HG02981 (cell line): ENCODE data around the gene SOCS4.
"Not testable (repeated sequence)": the region's sequence is repeated elsewhere in the genome, so short reads cannot be mapped to it uniquely, and the experiment has no call there.

Experiments
- ATAC-seq: cut with Tn5 transposase; IDR thresholded peaks from one replicate; pipeline ENCODE4 v1.9.1; 2021; ENCODE audit warnings: mild to moderate bottlenecking, moderate library complexity; ENCODE audit not compliant: unreplicated experiment

The SOCS4 gene, protein sequence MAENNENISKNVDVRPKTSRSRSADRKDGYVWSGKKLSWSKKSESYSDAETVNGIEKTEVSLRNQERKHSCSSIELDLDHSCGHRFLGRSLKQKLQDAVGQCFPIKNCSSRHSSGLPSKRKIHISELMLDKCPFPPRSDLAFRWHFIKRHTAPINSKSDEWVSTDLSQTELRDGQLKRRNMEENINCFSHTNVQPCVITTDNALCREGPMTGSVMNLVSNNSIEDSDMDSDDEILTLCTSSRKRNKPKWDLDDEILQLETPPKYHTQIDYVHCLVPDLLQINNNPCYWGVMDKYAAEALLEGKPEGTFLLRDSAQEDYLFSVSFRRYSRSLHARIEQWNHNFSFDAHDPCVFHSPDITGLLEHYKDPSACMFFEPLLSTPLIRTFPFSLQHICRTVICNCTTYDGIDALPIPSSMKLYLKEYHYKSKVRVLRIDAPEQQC

GRCh38 chr14:55026793-55027561, at the start of gene SOCS4, which contains the start of gene WDHD1:
Gene SOCS4, plus strand, starts transcription at chr14:55027236. Its CDS starts 15,806 bp downstream, at chr14:55043042.
Gene WDHD1, minus strand, starts transcription at chr14:55027099. Its CDS starts 312 bp downstream, at chr14:55026787.
- ATAC-seq, result peak; percentile 87

DNA sequence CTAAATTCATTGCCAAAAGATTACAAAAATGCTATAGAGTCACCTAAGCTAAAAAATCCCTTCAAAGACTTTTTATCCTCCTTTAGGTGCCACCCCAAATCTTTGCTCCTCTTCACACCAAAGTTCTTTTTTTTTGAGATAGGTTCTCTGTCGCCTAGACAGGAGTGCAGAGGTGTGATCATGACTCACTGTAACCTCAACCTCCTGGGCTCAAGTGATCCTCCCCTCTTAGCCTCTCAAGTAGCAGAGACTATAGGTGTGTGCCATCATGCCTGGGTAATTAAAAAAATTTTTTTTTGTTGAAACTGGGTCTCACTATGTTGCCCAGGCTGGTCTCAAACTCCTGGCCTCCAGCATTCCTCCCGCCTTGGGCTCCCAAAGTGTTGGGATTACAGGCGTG, 48.0 kb upstream of the SOCS4 start:
- no peak for ATAC-seq

- ATAC-seq, result no peak
These were observed 45.3 kb upstream of the SOCS4 start for GRCh38 chr14:54981698-54982097.

DNA sequence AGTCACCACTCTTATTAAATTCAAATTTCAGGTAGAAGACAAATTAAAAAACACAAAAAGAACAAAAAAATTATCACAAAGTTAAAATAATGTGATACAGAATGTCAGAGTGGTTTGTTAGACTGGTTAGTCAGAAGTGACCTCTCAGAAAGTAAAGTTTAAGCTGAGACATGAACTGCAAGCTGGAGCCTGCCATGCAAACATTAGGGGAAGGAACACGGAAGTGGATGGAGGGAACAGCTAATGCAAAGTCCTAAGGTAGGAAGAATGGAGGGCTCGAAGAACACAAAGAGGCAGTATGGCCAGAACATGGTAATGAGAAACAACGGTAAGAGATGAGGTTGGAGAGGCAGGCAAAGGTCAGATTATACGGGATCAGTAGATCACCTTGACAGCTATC, 41.9 kb upstream of the SOCS4 start:
- ATAC-seq, result no peak

DNA sequence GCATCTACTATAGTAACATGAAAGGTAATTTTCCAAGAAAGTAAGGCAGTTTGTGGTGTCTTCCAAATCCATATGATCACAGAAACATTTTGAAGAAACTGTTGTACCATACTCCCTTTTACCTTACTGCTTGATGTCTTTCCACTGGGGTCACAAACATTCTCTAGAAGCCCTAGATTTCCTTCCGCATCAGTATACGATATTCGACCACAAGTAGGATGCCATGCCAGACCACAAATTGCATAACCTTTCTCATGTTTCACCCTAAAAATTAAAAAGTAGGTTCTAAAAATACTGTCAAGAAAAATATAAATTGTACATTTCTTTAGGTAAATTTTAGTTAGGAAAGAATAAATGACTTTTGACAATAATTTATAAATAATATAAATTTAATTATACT, 26.7 kb upstream of the SOCS4 start:
- no peak for ATAC-seq

DNA sequence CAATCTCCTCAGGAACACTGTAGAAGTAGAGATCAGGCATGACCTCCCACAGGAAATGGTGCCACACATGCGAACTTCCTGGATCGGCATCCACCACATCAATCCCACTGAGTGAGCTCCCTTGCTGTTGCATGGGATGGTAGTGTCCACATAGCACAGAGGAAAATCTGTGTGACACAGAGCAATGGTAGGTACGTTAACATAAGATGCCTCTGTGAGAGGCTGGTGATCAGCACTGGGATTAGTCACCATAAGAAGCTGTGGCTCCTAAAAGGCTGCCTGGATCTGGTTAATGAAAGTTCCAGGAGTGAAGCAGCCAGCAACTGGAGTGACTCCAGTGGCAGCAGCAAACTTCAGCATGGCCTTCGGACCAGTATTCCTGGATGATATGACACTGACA, 22.0 kb upstream of the SOCS4 start:
- no peak for ATAC-seq

DNA sequence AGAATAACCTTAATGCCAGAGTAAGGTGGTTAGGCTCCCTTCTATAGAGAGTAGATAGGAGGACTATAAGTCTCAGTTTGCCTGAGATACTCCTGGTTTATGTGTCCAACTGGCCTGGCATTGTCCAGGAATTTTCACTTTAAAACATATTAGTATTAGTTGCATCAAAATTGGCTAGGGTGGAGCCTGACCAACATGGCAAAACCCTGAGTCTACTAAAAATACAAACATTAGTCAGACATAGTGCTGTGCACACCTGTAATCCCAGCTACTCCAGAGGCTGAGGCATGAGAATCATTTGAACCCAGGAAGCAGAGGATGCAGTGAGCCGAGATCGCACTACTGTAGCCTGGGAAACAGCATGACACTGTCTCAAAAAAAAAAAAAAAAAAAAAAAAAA, 12.0 kb upstream of the SOCS4 start:
- ATAC-seq, result no peak

GRCh38 chr14:55019968-55020554, 7.0 kb upstream of the SOCS4 start:
- ATAC-seq, result no peak

DNA sequence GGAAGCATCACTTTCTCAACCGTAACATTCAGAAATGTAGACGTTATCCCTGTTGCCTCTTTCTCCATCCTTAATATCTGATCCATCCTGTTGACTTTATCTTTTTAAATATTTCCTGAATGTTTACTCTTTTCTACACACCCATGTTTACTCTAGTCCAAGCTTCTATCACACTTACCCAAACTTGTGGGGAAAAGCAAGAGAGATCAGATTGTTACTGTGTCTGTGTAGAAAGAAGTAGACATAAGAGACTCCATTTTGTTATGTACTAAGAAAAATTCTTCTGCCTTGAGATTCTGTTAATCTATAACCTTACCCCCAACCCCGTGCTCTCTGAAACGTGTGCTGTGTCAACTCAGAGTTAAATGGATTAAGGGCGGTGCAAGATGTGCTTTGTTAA, 2.7 kb upstream of the SOCS4 start:
- ATAC-seq, result not testable (repeated sequence)

DNA sequence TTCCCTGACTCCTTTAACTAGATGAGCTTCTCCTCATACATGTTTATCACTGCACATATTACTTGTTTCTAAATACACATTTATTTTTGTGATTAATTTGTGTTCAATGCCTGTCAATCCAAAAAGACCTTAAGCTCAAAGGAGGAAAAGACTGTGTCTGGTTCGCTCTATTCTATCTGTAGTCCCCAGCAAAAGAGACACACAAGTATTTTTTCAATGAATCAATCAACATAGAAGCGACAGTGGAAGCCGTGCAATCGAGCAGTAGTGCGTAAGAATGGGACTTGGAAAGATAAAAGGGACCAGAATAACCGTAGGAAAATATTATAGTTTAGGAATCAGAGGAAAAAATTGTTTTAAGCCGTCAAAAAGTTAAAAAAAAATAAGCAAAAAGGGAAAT, 1.1 kb upstream of the SOCS4 start:
- ATAC-seq, result no peak

DNA sequence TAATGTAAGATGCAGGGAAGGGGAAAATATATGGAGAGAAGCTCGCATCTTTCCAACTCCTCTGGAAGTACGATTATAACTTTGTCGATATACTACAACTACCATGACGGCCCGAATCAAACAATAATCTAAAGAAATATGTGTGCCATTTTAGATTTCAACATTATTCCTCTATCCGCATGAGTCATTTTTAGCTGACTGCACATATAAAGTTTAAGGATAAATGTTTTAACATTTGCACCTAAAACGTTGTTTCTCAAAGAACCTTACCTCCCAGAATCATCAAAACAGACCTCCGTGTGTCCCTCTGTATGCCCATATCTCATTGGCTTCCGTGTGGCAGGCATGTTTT, 619 bp upstream of the SOCS4 start:
- ATAC-seq, result no peak

DNA sequence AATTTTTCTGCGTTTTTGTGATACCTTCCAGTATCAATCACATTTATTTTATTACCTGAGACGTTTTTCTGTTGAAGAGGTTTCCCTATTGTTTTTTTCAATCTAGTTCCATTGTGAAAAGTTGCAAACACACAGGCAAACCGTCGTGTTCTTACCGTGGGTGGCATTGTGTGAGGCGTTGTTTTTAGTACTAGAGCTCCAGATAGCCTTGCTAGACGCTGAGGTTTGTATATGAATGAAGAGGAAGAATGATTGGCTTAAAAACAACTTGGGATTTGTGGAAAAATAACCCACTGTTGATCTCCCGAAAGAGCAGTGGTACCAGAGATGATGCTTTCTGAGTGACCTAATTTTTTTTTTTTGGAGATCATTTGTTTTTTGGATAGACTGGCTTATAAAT, 1.0 kb downstream of the SOCS4 start:
- ATAC-seq, result no peak

GRCh38 chr14:55028476-55028875, 1.4 kb downstream of the SOCS4 start:
- no peak for ATAC-seq

- ATAC-seq, result no peak
These were observed 4.2 kb downstream of the SOCS4 start for GRCh38 chr14:55031190-55031589.

- not testable (repeated sequence) for ATAC-seq
These were observed 11.0 kb downstream of the SOCS4 start for GRCh38 chr14:55037995-55038394.

- ATAC-seq, result no peak
These were observed 11.7 kb downstream of the SOCS4 start for GRCh38 chr14:55038708-55039107.

DNA sequence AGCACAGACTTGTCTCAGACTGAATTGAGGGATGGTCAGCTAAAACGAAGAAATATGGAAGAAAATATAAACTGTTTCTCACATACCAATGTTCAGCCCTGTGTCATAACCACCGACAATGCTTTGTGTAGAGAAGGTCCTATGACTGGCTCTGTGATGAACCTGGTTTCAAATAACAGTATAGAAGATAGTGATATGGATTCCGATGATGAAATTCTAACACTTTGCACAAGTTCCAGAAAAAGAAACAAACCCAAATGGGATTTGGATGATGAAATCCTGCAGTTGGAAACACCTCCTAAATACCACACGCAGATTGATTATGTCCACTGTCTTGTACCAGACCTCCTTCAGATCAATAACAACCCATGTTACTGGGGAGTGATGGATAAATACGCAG, 16.5 kb downstream of the SOCS4 start:
- ATAC-seq, result no peak

DNA sequence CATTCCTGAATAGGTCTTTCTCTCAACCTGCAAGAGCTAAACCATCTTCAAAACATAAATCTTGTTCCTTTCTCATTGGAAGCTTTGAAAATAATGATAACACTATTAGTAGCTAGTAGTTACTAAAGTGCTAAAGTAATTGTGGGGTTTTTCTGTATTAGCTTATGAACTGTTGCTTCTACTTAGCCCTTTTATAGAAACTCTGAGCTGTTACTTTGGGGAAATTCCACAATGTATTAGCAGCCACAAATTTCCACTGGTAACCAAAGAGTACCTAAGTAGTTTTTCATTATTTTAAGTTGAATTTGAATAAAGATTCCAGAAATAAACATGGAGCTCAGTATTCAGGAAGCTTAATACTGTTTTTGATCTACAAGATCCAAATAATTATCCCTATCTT, 18.1 kb downstream of the SOCS4 start:
- ATAC-seq, result no peak

GRCh38 chr14:55047301-55048053, 20.4 kb downstream of the SOCS4 start:
- no peak for ATAC-seq

GRCh38 chr14:55048900-55049436, 21.9 kb downstream of the SOCS4 start:
- no peak for ATAC-seq

DNA sequence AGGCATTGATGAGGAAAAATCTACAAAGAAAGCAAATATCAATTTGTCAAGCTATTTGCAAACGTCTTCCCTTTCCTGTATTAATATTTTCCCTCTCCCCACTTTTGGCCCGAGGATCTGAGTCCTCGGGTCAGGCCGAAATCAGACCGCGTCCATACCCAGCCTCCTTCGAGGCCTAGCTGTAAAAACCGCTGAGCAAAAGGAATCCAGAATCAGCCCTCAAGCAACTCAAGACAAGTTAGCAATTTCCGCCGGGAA, 24.1 kb downstream of the SOCS4 start:
- ATAC-seq, result peak; percentile 21
